Subcutaneous abdominal adipose tissue (tissue), 5 donors: Measurements from ENCODE around the gene TMEM150A.

Source experiments
- H3K27ac ChIP-seq: one replicate; pipeline ENCODE4 v1.7.0; 2013; ENCODE audit warnings: low read depth, mild to moderate bottlenecking, inconsistent platforms, low read length, moderate library complexity
- H3K27me3 ChIP-seq, 5 donors: one replicate each; pipeline ENCODE4 v1.7.0; 2013; ENCODE audit warnings: low read length in 5 of 5, inconsistent platforms in 1 of 5; ENCODE audit not compliant: control insufficient read depth in 5 of 5, insufficient read depth in 4 of 5
- H3K36me3 ChIP-seq, 5 donors: one replicate each; pipeline ENCODE4 v1.7.0; 2013; ENCODE audit warnings: low read length in 5 of 5; ENCODE audit not compliant: control insufficient read depth in 5 of 5, insufficient read depth in 5 of 5
- H3K4me1 ChIP-seq, 5 donors: one replicate each; pipeline ENCODE4 v1.7.0; 2013; ENCODE audit warnings: low read length in 5 of 5, mild to moderate bottlenecking in 3 of 5, moderate library complexity in 1 of 5; ENCODE audit not compliant: control insufficient read depth in 5 of 5, insufficient read depth in 5 of 5
- H3K4me3 ChIP-seq, 5 donors: one replicate each; pipeline ENCODE4 v1.7.0; 2013; ENCODE audit warnings: low read length in 5 of 5, low read depth in 1 of 5
- H3K9ac ChIP-seq, 5 donors: one replicate each; pipeline ENCODE4 v1.7.0; 2013; ENCODE audit warnings: low read length in 5 of 5, mild to moderate bottlenecking in 4 of 5, moderate library complexity in 3 of 5
- H3K9me3 ChIP-seq, 5 donors: one replicate each; pipeline ENCODE4 v1.7.0; 2013; ENCODE audit warnings: low read length in 5 of 5; ENCODE audit not compliant: control insufficient read depth in 5 of 5
- donor health status: healthy.
- donor health status: healthy.
- donor health status: healthy.
- donor health status: healthy.
- donor health status: healthy.

Gene TMEM150A, protein sequence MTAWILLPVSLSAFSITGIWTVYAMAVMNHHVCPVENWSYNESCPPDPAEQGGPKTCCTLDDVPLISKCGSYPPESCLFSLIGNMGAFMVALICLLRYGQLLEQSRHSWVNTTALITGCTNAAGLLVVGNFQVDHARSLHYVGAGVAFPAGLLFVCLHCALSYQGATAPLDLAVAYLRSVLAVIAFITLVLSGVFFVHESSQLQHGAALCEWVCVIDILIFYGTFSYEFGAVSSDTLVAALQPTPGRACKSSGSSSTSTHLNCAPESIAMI

DNA sequence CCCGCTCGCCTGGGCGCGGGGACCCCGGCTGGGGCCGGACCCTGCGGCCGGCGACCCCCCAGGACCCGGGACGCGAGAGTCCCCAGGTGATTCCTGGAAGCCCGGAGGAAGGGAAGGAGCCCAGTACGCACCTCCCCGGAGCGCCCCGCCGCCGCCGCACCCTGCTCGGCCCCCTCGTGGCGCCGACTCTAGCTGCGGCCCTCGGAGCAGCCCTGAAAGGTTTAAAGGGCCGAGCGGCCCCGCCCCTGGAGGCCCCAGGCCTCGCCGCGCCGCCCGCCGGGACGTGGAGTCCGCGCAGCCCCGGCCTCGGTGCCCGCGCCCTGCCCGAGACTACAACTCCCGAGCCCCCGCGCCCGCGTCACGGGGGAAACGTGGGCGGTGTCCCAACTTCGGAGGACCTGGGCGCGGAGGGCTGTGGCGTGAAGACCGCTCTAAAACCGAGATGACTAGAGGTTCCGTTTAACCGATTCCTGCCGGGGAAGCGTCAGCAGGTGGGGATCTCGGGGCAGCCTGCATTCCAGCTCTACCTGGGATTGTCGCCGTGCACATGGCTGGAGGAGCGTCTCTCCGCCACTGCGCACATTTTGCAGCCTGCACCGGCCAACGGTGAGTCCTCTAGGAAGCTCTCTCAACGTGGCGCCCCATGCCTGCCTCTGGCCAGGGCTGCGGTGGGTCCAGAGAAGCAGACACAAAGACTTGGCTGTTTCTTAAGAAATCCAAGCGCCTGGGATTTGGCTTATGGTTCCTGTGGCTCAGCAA is at the start of gene TMEM150A:
TMEM150A (minus strand) TSS at position 223 of the 759 bp plus-strand sequence. CDS start 750 bp downstream, outside the sequence.
- Histone ChIP-seq H3K27me3 (no peaks in the 10 kb centered on the region), H3K9me3 (no peaks in the 10 kb centered on the region), H3K4me1 (peaks cover 3 to 53% (median 46%) of the 10 kb centered on the region in 5 donors), H3K36me3 (peaks cover 0 to 40% (median 28%) of the 10 kb centered on the region in 5 donors), H3K4me3 (peak within 1 kb of the TSS; percentile 87 to 98 (median 97)), H3K27ac (peak within 1 kb of the TSS; percentile 86), H3K9ac (peak within 1 kb of the TSS; percentile 63 to 95 (median 81))

DNA sequence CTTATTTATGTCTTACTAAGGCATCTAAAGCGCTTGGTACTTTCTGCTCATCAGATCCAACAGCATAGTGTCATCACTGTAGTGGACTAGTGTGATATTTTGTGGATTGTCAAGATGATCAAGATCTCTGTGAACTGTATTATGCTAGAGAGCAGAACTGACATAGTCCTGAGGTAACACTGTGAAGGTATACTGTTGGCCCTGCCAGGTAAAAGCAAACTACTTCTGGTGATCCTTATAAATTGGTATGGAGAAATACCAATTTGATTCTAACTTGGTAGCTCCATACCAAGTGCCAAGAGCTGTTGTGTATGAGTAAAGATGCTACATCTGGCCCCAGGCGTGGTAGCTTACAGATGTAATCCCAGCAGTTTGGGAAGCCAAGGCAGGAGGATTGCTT is 49.6 kb upstream of the TMEM150A start:
- no peaks in the 10 kb centered on the region for H3K9me3 ChIP-seq
- no peak overlapping the region for H3K4me3 ChIP-seq
- H3K9ac ChIP-seq = no peak overlapping the region
- peaks cover 1 to 25% (median 19%) of the 10 kb centered on the region in 5 donors for H3K4me1 ChIP-seq
- peaks cover 9 to 61% (median 51%) of the 10 kb centered on the region in 5 donors for H3K36me3 ChIP-seq
- no peaks in the 10 kb centered on the region for H3K27me3 ChIP-seq
- H3K27ac ChIP-seq = no peak overlapping the region

DNA sequence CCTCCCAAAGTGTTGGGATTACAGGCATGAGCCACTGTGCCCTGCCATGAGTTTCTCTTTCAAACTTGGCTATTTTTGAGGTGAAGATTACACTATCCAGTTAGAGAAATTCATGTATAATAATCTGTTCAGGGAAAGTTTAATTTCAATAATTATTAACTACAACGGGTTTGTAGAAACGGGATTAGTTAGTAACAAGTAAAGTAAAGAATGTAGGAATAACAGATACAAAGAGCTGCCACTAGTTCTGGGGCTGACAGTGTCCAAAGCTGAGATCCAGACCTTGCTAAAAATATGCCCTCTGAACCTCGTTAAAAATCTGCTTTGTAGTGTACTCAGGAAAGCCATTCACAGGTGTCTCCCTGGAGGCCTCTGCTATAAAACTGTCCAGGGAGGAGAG is 48.6 kb upstream of the TMEM150A start:
- H3K4me3 ChIP-seq = no peak overlapping the region
- no peak overlapping the region for H3K27ac ChIP-seq
- H3K4me1 ChIP-seq = peaks cover 1 to 25% (median 16%) of the 10 kb centered on the region in 5 donors
- H3K27me3 ChIP-seq = no peaks in the 10 kb centered on the region
- no peaks in the 10 kb centered on the region for H3K9me3 ChIP-seq
- peaks cover 13 to 68% (median 57%) of the 10 kb centered on the region in 5 donors for H3K36me3 ChIP-seq
- H3K9ac ChIP-seq = no peak overlapping the region

DNA sequence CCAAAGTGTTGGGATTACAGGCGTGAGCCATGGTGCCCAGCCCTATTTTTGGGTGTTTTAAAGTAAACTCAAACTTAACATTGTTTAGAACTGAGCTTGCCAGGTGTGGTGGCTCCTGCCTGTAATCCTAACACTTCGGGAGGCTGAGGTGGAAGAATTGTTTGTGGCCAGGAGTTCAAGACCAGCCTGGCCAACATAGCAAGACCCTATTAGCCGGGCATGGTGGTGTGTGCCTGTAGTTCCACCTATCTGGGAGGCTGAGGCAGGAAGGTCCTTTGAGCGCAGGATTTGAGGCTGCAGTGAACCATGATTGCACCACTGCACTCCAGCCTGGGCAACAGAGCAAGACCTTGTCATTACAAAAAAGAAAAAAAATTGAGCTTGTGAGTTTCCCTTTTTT is 48.0 kb upstream of the TMEM150A start:
- Histone ChIP-seq H3K9ac (no peak overlapping the region), H3K4me3 (no peak overlapping the region), H3K4me1 (peaks cover 1 to 25% (median 15%) of the 10 kb centered on the region in 5 donors), H3K36me3 (peaks cover 19 to 72% (median 61%) of the 10 kb centered on the region in 5 donors), H3K9me3 (no peaks in the 10 kb centered on the region), H3K27me3 (no peaks in the 10 kb centered on the region), H3K27ac (no peak overlapping the region)

DNA sequence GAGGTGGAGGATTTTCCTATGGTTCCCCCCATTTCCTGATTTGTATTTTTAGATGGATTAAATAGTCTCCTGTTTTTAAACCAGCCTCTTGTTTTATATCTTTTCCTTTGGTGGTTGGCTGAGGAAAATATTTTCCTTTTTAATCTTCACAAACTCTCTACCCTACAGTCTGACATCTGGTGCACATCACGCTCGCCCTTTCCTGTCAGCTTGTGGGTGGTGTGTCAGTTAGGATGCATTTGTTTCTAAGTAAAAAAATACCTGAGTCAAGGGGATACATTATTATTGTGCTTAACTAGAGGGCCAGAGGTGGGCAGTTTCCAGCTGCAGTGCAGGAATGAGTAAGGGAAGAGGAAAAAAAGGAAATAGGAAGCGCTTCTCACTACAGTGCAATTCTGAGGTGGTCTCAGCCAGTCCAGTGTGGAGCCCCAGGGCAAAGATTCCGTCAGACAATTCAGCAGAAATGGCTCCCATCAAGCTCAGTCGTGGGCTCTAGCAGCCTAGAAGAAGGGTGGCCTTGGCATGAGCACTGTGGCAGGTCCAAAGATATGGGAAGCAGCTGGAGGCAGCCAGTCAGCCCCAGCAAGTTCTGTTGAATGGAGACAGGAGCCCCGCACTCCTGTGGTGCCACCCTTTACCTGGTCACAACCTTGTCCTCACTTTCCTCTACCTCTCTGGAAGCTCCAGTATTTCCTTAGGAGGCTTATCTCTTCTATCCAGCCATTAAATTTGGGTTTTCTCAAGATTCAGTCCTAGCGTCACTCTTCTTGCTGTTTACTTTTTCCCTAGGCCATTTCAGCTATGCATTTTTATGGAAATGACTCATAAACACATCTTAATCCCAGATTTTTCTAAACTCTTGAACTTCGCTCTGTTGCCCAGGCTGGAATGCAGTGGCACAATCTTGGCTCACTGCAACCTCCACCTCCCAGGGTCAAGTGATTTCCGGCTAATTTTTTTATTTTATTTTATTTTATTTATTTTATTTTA is 47.0 kb upstream of the TMEM150A start:
- H3K27me3 ChIP-seq = no peaks in the 10 kb centered on the region
- peaks cover 22 to 82% (median 70%) of the 10 kb centered on the region in 5 donors for H3K36me3 ChIP-seq
- peaks cover 1 to 25% (median 15%) of the 10 kb centered on the region in 5 donors for H3K4me1 ChIP-seq
- no peak overlapping the region for H3K4me3 ChIP-seq
- H3K9me3 ChIP-seq = no peaks in the 10 kb centered on the region
- H3K9ac ChIP-seq = peak overlapping the region in 3 of 5 donors; percentile 43 to 59 (median 52)
- peak overlapping the region; percentile 70 for H3K27ac ChIP-seq

DNA sequence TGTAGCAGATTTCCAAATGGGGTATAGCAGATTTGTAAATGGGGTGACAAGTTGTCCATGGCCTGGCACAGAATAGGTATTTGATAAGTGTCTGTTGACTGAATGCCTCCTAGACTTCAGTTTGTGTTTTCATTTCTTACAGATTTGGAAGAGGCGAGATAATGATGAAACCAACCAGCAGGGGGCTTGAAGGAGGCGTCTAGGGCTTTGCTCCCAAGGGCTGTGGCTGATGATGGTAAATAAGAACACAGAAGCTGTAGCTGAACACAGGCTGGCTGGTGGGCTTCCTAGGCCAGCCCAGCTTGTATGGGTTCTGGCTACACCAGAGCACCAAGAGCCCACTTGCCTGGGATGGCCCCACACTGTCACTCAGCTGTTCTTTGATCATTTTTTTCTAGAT is 46.1 kb upstream of the TMEM150A start:
- peaks cover 25 to 90% (median 72%) of the 10 kb centered on the region in 5 donors for H3K36me3 ChIP-seq
- no peaks in the 10 kb centered on the region for H3K9me3 ChIP-seq
- no peak overlapping the region for H3K4me3 ChIP-seq
- H3K27me3 ChIP-seq = no peaks in the 10 kb centered on the region
- H3K4me1 ChIP-seq = peaks cover 1 to 25% (median 15%) of the 10 kb centered on the region in 5 donors
- H3K9ac ChIP-seq = no peak overlapping the region
- H3K27ac ChIP-seq = peak overlapping the region; percentile 70

DNA sequence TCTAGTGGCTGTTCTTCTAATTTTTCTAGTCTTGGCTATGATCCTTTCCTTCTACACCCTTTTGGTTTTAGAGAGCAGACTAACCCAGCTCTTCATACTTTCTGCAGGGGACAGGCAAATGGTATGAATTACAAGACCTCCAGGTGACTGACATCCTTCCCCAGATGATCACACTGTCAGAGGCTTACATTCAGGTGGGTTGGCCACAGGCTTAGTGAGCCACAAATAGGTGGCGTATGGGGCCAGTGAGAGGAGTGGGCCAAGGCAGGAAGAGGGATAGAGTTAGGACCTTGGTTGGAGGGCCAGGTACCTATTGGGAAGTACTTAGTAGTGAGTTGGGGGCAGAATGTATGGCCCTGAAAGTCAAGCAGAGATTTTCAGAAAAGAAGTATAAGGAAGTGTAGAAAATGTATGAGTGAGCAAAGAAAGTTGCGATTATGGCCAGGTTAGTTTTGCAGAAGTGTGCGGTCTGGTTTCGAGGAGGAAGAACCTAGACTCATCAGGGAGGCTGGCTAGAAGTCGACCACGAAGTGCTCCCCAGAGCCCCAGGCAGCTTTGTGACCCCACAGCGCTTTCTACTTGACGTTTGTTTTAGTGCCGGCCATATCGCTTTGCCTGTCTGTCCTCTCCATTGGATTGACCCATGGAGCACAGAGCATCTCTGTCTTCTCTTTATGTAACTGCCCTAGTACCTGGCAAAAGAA is 45.5 kb upstream of the TMEM150A start:
- no peaks in the 10 kb centered on the region for H3K27me3 ChIP-seq
- no peak overlapping the region for H3K27ac ChIP-seq
- no peak overlapping the region for H3K9ac ChIP-seq
- no peak overlapping the region for H3K4me3 ChIP-seq
- peaks cover 25 to 93% (median 75%) of the 10 kb centered on the region in 5 donors for H3K36me3 ChIP-seq
- H3K4me1 ChIP-seq = peaks cover 1 to 25% (median 15%) of the 10 kb centered on the region in 5 donors
- H3K9me3 ChIP-seq = no peaks in the 10 kb centered on the region

DNA sequence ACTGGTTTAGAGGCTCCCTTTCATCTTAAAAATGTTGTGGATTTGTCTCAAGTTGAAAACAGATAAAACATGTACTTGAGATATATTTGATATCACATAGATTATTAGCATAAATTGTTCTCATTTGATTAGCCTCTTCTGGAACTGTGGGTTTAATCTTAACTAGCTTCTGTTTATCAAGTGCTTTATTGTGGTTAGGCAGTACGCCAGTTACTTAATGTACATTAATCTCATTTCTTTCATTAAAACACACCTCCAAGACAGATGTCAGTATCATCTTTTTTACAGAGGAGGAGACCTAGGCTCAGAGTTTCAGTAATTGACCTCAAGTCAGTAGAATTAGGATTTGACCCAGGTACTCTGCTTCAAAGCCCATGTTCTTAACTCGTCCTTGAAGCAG is 43.7 kb upstream of the TMEM150A start:
- no peaks in the 10 kb centered on the region for H3K27me3 ChIP-seq
- H3K36me3 ChIP-seq = peaks cover 33 to 96% (median 84%) of the 10 kb centered on the region in 5 donors
- H3K4me3 ChIP-seq = no peak overlapping the region
- no peaks in the 10 kb centered on the region for H3K9me3 ChIP-seq
- no peak overlapping the region for H3K27ac ChIP-seq
- no peak overlapping the region for H3K9ac ChIP-seq
- peaks cover 1 to 22% (median 15%) of the 10 kb centered on the region in 5 donors for H3K4me1 ChIP-seq

DNA sequence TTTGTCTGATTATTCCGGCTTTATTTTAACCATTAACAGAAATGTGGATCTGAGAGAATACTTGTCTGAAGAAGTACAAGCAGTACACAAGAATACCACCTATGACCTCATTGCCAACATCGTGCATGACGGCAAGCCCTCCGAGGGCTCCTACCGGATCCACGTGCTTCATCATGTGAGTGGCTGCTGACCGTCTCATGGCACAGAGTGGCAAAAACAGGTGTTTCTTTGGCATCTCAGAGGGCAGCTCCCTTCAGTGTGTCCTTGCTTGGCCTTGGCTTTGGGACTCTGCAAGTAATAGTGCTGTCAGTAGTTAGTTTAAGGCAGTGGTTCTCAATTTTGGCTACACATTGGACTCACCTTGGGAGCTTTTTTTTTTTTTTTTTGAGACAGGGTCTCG is 42.4 kb upstream of the TMEM150A start:
- peaks cover 38 to 96% (median 91%) of the 10 kb centered on the region in 5 donors for H3K36me3 ChIP-seq
- no peaks in the 10 kb centered on the region for H3K9me3 ChIP-seq
- no peak overlapping the region for H3K27ac ChIP-seq
- H3K4me1 ChIP-seq = peaks cover 1 to 18% (median 11%) of the 10 kb centered on the region in 5 donors
- H3K9ac ChIP-seq = no peak overlapping the region
- H3K27me3 ChIP-seq = no peaks in the 10 kb centered on the region
- no peak overlapping the region for H3K4me3 ChIP-seq
